ENCODE data around the gene TFPI2. TPM values are rescaled to one million over a fixed set of nuclear protein-coding genes. Genes with fewer than 3 reads are reported as not detected.
"Not testable (repeated sequence)": the region's sequence is repeated elsewhere in the genome, so short reads cannot be mapped to it uniquely, and the experiment has no call there.

The TFPI2 gene
- total RNA-seq, 1 donor from 2014 or later = 8.7 TPM

DNA sequence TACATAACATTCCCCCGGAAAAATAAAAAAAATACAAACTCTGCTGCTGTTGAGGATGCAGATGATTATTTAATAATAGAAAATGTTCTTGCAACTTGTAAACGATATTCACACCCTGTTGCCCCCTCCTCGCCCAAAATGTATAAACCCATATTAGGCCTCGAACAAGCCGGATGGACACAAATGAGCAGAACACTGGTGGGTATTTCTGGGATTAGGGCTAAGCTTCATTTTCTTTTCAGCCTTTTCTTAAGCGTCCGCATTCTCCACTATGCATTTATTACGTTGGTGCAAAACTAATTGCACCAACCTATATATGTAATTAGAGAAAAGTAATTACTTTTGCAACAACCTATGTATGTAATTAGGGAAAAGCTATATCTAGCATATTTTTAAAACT is 30.6 kb upstream of the TFPI2 start:
- H3K27me3 ChIP-seq (ENCODE audit: control insufficient read depth, insufficient read depth, low read length) = no peaks in the 10 kb centered on the region
- no peaks in the 10 kb centered on the region for H3K36me3 ChIP-seq (ENCODE audit: control insufficient read depth, insufficient read depth, low read length)
- H3K4me3 ChIP-seq (ENCODE audit: low read depth, low read length) = no peak overlapping the region
- TF ChIP-seq, protein P1, sequence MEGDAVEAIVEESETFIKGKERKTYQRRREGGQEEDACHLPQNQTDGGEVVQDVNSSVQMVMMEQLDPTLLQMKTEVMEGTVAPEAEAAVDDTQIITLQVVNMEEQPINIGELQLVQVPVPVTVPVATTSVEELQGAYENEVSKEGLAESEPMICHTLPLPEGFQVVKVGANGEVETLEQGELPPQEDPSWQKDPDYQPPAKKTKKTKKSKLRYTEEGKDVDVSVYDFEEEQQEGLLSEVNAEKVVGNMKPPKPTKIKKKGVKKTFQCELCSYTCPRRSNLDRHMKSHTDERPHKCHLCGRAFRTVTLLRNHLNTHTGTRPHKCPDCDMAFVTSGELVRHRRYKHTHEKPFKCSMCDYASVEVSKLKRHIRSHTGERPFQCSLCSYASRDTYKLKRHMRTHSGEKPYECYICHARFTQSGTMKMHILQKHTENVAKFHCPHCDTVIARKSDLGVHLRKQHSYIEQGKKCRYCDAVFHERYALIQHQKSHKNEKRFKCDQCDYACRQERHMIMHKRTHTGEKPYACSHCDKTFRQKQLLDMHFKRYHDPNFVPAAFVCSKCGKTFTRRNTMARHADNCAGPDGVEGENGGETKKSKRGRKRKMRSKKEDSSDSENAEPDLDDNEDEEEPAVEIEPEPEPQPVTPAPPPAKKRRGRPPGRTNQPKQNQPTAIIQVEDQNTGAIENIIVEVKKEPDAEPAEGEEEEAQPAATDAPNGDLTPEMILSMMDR (IDR thresholded peaks at IDR 0.05; ENCODE audit: insufficient read depth, low read length, severe bottlenecking) = no peak
- DNase-seq (ENCODE audit: low read depth) = no peak
- no peak for FAIRE-seq

DNA sequence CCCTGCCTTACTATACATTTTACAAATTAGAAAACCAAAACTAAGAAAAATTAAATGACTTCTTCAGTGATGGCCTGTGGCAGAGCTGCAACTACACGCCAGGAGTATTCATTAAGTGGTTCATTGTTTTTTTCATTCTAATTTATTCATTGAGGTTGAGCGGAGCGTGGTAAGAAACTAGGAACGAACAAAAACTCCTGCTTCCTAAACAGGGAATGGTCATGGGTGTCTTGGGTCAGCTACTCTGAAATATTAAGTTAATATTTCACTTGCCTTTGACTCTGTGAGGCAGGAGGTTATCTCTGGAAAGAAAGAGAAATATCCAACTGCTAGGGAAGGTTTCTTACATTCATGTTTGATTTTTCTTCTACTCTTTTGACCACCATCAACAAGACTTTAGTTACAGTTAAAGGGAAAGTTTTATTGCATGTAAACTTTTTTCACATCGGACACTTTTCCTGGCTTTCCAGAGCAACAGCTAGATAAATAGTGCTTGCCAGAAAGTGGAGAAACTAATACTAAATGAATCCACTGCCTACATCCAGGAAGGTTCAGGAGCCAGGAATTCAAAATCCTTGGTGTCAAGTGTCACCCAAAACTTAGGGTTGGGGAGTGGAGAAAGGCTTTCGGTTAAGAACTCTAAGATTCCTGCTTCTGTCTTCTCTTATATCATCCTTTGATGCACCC is 30.1 kb upstream of the TFPI2 start:
- TF ChIP-seq, protein P1 (IDR thresholded peaks at IDR 0.05; ENCODE audit: insufficient read depth, low read length, severe bottlenecking) = no peak
- FAIRE-seq = no peak
- H3K27me3 ChIP-seq (ENCODE audit: control insufficient read depth, insufficient read depth, low read length) = no peaks in the 10 kb centered on the region
- DNase-seq (ENCODE audit: low read depth) = no peak
- no peak overlapping the region for H3K4me3 ChIP-seq (ENCODE audit: low read depth, low read length)
- H3K36me3 ChIP-seq (ENCODE audit: control insufficient read depth, insufficient read depth, low read length) = no peaks in the 10 kb centered on the region

DNA sequence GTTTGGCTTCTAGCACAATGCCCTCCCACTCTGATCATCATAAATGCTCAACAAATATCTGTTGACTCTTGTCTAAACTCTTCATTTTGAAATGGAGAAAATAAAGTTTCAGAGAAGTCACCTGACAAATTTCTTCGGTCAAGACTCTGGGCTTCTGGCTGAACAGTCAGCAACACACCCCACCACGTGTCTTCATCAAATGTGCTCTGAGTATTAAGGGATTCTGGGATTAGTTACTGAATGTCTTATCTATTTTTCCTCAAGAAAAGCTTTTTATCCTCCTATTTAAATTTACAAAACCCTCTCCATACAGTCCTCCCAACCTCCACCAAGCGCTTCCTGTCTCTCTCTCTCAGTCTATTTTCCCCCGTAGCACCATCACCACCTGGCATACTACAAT is 25.8 kb upstream of the TFPI2 start:
- H3K36me3 ChIP-seq (ENCODE audit: control insufficient read depth, insufficient read depth, low read length); H3K27me3 ChIP-seq (ENCODE audit: control insufficient read depth, insufficient read depth, low read length); FAIRE-seq; H3K4me3 ChIP-seq (ENCODE audit: low read depth, low read length); DNase-seq (ENCODE audit: low read depth): not testable (repeated sequence)

DNA sequence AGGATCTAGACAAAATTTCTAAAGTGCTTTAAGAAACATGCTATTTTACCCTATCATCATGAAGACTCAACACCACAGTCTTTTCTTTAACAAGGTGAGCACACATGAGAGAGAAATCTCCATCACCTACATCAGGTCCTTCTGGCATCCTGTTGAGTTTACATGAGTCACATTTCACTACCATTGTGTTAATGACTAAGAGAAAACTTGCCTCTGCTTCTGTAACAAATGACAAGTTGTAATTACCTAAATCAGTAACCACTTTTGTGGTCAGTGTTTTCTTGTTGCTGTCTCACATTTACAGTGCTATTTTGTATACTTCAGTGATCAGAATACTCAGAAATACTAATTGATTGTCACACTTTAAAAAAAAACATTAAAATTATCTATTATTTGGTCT is 25.3 kb upstream of the TFPI2 start:
- peak; percentile 34 for DNase-seq (ENCODE audit: low read depth)
- not testable (repeated sequence) for FAIRE-seq; H3K4me3 ChIP-seq (ENCODE audit: low read depth, low read length)

DNA sequence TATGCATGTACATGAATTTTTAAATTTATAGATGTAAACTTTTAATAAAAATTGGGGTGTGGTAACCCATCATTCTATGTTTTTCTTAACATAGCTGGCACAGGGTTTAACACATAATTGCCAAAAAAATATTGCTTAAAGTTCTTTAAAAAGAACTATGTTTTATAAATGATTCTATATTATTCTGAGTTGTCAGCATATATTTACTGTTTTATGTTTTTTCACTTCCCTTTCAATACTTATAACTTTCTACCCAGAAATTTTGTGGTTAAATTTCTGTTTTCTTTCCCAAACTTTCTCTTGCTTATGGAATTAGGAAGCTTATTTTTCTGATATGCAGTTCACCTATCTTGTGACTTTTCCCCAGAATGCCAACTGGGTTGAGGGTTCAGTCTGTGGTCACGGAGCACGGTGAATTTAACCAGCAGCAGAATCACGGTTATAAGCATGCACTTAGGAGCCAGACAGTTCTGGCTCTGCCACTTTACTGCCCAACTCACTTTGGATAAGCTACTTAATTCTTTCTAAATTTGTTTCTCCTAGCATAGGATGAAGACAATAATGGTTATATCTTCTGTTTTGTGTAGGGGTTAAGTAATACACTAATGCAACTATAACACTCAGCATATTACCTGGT is 24.8 kb upstream of the TFPI2 start:
- H3K27me3 ChIP-seq (ENCODE audit: control insufficient read depth, insufficient read depth, low read length); H3K36me3 ChIP-seq (ENCODE audit: control insufficient read depth, insufficient read depth, low read length); DNase-seq (ENCODE audit: low read depth); H3K4me3 ChIP-seq (ENCODE audit: low read depth, low read length): not testable (repeated sequence)
- FAIRE-seq = peak; percentile 18

More for the DNA sequence above, 25.3 kb upstream of the TFPI2 start:
- not testable (repeated sequence) for H3K36me3 ChIP-seq (ENCODE audit: control insufficient read depth, insufficient read depth, low read length); H3K27me3 ChIP-seq (ENCODE audit: control insufficient read depth, insufficient read depth, low read length)

DNA sequence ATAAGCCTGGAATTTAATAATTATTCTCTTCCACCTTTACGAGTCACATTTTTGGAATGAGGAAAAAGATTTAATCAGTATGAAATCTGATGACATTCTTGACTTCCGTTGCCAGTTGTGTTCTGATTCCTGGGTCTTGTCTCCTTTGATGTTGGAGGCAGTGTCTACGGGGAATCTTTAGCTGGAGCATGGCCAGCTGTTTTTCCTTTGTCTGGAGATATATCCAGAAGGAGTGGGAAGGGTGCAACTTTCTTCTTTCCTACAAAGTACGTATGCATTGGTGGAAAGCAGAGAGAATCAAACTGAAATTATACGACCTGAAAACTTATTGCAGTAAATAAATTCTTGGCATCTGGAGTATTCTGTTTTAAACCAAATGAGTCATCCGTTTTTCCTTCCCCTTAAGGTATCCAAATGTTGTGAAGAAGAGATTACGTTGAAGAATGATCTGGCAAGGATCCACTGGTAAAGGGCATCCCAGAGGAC is 24.1 kb upstream of the TFPI2 start:
- FAIRE-seq (no peak), DNase-seq (ENCODE audit: low read depth) (peak; percentile 62)
- H3K27me3 ChIP-seq (ENCODE audit: control insufficient read depth, insufficient read depth, low read length) = no peaks in the 10 kb centered on the region
- no peaks in the 10 kb centered on the region for H3K36me3 ChIP-seq (ENCODE audit: control insufficient read depth, insufficient read depth, low read length)
- H3K4me3 ChIP-seq (ENCODE audit: low read depth, low read length) = no peak overlapping the region
- TF ChIP-seq, protein P1 (IDR thresholded peaks at IDR 0.05; ENCODE audit: insufficient read depth, low read length, severe bottlenecking) = no peak

DNA sequence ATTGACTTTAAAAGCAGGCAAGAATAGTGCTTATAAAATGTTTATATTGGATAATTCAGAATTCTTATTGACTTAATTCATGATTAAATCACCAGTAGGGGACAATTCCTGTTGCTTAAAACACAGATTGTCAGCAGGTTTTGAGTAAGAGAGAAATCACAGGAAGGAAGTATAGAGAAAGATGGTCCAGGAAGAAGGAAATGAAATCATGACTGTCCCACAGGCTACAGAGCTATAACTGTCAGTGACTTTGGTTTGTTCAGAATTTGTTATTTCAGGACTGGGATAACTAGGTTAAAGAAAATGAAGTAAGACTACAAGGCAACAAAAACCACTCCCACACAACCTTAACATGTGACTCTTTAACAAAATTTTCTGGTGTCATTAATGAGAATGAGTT is 22.6 kb upstream of the TFPI2 start:
- TF ChIP-seq, protein P1 (IDR thresholded peaks at IDR 0.05; ENCODE audit: insufficient read depth, low read length, severe bottlenecking) = no peak
- no peak for FAIRE-seq
- H3K4me3 ChIP-seq (ENCODE audit: low read depth, low read length) = no peak overlapping the region
- no peaks in the 10 kb centered on the region for H3K27me3 ChIP-seq (ENCODE audit: control insufficient read depth, insufficient read depth, low read length)
- H3K36me3 ChIP-seq (ENCODE audit: control insufficient read depth, insufficient read depth, low read length) = no peaks in the 10 kb centered on the region
- no peak for DNase-seq (ENCODE audit: low read depth)

DNA sequence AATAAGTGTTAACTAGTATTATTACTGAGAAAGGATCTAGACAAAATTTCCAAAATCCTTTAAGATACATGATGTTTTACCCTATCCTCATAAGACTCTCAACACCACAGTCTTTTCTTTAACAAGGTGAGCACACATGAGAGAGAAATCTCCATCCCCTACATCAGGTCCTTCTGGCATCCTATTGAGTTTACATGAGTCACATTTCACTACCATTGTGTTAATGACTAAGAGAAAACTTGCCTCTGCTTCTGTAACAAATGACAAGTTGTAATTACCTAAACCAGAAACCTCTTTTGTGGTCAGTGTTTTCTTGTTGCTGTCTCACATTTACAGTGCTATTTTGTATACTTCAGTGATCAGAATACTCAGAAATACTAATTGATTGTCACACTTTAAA is 21.1 kb upstream of the TFPI2 start:
- not testable (repeated sequence) for H3K36me3 ChIP-seq (ENCODE audit: control insufficient read depth, insufficient read depth, low read length); FAIRE-seq; H3K27me3 ChIP-seq (ENCODE audit: control insufficient read depth, insufficient read depth, low read length); H3K4me3 ChIP-seq (ENCODE audit: low read depth, low read length)
- DNase-seq (ENCODE audit: low read depth) = peak; percentile 58

DNA sequence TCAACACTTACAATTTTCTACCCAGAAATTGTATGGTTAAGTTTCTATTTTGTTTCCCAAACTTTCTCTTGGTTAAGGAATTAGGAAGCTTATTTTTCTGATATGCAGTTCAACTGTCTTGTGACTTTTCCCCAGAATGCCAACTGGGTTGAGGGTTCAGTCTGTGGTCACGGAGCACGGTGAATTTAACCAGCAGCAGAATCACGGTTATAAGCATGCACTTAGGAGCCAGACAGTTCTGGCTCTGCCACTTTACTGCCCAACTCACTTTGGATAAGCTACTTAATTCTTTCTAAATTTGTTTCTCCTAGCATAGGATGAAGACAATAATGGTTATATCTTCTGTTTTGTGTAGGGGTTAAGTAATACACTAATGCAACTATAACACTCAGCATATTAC is 20.7 kb upstream of the TFPI2 start:
- not testable (repeated sequence) for H3K27me3 ChIP-seq (ENCODE audit: control insufficient read depth, insufficient read depth, low read length); DNase-seq (ENCODE audit: low read depth); H3K4me3 ChIP-seq (ENCODE audit: low read depth, low read length); FAIRE-seq; H3K36me3 ChIP-seq (ENCODE audit: control insufficient read depth, insufficient read depth, low read length)

Measured in bronchial epithelial cell (primary cell).